GM21825 (cell line): ENCODE measurements around the gene CLDN8.

Experiments
- ATAC-seq: cut with Tn5 transposase; IDR thresholded peaks from one replicate; pipeline ENCODE4 v1.9.1; 2021; ENCODE audit warnings: mild to moderate bottlenecking, moderate library complexity; ENCODE audit not compliant: unreplicated experiment

Gene CLDN8

DNA sequence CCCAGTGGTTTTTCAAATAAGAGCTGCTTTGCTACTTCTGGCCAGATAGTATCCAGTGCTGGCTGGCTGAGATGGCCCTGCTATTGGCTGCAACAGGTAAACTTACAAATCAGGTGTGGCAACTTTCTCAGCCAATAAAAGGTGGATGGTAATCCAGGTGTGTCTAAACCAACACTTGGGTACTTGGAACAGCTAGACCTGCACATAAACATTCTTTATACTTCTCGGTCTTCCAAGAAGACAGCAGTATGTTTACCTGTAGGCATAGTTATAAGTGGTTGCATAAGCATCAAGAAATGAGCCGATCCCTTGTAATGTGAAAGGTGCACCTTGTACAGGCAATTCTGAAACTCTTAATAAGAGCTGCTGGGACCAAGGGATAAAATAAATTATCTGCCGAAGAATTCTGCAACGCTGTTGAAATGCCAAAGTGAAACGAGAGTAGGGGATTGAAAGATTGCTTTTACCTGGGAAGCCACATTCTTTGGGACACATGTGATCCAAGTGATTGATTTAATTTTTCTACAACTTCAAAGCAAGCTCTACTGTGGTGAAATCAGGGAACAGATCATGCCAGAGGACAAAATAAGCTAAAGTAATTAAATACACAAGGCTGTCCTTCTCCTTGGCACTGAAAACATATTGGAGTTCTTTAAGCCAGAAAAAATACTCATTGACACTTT, at the start of gene CLDN8:
Gene CLDN8 (minus strand): TSS at position 57 of the 683 bp plus-strand sequence. CDS start 172 bp downstream, outside the sequence.
- ATAC-seq, result no peak

DNA sequence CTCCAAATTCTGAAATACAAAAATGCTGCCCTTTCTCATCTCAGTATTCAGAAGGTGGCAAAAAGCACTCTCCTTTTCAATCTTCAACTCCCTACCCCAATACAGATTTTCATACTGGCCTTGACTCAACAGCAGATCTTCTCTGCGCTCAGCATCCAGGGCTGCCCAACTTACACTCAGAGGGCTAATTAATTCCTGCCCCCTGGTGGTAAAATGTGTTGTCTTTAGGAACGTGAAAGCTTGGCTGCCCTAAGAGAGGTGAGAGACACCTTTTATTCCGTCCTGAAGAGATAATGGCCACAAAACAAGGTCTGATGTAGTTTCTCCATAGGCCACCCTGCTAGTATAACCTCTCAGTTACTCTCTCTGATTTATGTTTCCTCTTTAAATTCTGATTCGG, 41.9 kb upstream of the CLDN8 start:
- ATAC-seq, result no peak

DNA sequence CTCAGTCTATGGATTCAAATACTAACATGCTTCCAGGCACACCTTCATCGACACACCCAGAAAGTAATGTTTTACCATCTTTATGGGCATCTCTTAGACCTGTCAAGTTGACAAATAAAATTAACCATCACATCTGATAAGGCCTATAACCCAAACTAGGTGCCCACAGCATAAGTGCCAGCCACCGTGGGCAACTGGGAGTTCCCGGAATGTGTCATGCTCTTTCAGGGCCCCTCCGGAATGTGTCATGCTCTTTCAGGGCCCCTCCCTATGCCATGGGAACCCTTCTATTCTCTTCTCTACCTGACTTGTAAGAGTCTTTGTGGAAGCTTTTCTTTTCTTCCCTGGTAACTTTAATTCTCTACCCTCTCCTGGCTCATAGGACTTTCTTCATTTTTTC, 40.2 kb upstream of the CLDN8 start:
- no peak for ATAC-seq

DNA sequence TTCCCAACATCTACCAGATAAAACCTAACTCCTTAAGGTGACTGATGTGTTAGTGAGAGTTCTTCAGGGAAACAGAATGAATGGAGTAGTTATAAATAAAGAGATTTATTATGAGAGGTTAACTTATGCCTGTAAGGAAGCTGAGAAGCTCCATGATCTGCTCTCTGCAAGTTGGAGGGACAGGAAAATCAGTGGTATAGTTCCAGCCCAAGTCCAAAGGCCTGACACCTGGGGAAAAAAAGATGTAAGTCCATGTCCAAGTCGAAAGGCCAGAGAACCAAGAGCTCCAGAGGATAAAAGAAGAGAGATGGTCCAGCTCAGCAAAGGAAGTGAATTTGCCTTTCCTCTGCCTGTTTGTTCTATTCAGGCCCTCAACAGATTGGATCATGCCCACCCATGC, 39.8 kb upstream of the CLDN8 start:
- ATAC-seq, result no peak

DNA sequence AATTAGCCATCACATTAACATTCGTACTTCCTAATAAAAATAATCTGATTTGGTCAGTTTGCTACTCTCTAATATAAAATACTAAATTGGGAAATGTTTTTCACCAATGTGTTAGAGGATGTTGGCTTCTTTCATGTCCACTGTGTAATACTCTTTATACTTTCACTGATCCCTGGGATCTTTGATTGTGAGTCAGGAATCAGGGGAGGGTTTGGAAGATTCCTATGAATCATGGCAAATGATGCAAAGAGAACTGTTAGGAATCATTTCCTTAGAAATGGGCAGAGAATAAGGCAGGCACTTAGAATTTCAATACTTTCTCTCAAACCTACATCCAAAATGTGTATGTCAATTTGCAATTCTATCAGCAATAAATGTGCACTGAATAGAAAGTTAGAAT, 35.9 kb upstream of the CLDN8 start:
- no peak for ATAC-seq

DNA sequence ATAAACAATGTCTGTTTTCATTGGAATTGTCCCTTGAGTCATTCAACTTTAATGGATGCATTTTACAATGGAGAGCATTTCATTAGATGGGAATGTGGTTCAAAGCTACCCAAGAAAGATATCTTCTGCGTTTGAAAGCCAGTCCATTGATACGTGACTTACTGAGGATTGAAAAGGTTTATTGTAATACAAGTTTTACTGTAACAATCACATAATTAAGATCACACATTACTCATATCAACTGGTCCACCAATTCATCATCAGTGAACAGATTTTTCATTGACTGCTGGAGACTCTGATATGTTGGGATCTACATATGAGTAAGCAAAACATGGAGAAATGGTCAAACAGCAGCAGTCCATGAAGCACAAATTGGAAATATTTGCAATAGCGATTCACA, 34.0 kb upstream of the CLDN8 start:
- ATAC-seq, result no peak

DNA sequence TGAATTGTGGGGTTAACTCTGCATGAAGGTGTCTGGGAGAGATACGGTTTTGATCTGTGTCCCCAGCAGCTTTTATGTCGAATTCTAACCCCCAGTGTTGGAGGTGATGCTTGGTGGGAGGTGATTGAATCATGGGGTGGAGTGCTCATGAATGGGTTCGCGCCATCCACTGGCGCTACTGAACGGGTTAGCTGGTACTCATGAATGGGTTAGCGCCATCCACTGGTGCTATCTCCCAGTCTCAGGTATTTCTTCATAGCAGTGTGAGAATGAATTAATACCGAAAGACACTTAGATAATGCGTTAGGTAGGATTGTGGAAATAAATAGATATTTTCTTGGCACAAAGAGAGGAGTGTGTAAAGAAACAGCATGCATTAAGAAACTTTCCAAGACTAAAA, 32.9 kb upstream of the CLDN8 start:
- ATAC-seq, result no peak

DNA sequence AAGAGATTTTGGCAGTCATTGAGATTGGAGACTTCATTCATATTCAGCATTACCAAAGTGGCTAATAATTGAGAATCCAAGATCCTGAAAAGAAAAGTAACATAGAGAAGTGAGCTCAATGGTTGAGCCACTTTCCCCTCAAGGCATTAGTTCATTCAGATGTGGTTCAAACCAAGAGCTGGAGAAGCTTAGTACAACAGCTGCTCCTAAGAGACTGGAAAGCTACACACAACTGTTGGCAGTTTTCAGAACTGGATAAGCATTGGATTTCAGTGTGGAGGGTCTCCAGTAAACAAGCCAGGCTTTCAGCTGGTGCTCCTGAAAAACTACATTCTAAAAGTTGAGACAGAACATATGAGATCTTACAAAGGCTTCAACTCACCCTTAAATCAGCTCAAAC, 29.2 kb upstream of the CLDN8 start:
- no peak for ATAC-seq

DNA sequence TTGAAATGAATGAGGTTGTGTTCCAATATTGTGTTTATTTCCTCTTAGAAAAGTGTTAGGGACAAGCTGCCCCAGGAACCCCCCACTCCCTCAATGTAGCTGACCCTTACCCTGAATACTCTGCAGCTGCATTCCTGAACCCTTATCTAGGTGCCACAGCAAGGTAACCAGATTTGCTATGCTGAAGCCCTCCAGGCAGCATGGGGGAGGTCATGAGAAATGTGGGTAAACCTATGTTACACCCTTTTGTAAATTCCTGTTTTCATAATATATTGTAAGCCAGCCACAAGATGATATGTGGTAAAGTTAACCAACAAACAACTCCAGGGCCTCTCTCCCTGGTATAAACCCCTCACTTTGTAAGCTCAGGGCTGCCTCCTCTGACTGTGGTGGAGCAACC, 27.8 kb upstream of the CLDN8 start:
- ATAC-seq, result no peak

DNA sequence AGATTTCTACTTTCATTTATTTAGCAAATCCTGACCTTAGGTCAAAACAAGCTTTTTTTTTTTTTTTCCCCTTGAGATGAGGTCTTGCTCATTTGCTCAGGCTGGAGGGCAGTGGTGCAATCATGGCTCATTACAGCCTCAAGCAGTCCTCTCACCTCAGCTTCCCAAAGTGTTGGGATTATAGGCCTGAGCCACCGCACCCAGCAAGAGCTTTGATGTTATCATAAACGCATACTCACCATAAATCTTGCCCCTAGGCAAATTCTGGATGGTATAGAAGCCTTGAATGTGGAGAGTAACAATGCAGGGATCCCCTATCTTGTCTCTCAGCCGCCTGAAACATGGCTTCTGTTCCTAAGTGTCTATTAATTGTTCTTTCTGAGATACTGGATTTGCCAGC, 24.8 kb upstream of the CLDN8 start:
- ATAC-seq, result no peak

DNA sequence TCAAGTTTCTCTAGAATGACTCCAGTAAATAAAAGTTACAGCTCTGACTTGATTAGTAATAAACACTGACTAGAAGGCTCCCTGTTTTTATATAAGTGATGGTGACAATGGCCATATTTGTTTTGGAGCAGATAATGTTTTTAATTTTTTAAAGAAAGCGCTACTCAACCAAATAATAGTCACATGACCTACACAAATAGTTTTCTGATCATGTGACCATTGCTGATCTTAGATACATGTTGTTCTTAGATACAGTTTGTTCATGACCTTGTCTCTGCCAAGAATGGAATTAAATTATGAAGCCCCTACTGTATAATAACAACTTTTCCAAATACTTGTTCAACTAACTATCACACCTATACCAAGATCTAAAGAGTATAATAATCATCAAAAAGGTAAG, 22.3 kb upstream of the CLDN8 start:
- ATAC-seq, result no peak

DNA sequence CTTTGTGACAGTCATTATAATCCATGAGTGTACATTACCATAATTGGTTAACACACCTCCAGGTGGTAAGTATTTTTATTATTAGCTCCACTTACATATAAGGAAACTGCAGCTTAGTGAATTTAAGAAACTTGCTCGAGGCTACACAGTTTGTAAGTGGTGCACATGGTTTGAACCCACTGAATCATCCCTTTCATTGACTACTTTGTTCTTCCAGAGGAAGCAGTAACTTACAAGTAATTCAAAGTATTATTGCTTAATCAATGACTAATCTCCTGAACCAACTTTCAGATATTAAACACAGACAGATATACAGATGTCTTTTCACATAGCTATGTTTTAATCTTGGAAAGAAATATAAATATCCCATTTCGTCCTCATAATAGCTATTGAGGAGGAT, 18.7 kb upstream of the CLDN8 start:
- ATAC-seq, result no peak

DNA sequence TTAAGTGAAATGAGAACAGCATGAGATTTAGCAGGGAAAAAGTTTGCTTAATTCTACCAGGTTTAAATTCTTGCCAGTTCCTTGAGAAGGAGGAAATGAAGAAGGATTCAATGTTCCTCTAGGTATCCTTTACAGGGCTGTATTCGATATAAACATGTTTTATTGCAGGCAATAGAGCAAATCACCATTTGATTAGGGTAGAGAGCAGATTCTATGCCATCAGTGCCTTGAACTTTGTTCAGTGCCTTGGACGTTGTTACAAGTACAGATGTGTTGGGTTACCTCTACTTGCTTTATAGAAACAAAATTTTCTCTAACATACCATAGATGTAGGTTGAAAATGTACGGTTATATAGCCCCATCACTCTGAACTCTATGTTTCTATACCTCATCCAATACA, 18.2 kb upstream of the CLDN8 start:
- ATAC-seq, result no peak

DNA sequence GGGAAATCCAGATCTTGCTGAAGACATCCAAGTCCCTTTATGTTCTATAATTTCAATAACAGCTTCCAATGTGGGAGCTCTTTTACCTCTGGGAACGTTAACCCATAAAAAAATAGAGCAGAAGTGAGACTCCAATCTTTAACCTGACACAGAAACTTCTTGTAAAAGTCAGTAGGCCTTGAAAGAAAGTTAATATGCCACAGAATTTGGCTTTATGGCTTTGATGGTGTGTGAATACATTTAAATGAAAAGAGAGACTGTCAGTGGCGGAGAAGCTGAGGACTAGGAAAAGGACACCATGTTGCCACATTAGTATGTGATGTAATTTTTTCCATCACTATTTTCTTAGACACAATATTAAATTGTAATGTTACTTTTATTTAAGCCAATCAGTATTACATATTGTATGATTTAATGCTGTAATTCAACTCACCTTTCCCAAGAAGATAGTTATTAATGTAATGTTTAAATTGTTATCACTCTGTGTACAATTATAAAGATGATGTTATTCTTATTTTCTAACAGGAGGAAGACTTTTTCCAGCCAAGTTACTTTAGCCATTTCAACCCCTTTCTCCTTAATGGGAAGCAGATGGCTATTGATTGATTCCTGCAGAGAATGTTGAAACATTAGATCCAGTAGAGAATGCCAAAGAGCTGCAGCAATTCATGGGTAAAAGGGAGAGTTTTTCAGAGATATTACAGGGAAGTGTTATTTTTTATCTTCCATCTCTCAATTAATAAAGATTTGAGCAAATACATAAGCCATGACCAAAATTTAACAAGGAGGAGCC, 17.5 kb upstream of the CLDN8 start:
- no peak for ATAC-seq

DNA sequence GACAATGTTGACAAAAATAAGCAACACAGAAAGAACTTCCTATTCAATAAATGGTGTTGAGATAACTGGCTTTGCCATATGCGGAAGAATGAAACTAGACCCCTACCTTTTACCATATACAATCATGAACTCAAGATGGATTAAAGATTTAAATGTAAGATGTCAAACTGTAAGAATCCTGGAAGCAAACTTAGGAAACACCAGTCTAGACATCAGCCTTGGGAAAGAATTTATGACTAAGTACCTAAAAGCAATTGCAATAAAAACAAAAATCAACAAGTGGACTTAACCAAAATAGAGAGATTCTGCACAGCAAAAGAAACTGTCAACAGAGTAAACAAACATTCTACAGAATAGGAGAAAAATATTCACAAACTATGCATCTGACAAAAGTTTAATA, 16.1 kb upstream of the CLDN8 start:
- ATAC-seq, result no peak

DNA sequence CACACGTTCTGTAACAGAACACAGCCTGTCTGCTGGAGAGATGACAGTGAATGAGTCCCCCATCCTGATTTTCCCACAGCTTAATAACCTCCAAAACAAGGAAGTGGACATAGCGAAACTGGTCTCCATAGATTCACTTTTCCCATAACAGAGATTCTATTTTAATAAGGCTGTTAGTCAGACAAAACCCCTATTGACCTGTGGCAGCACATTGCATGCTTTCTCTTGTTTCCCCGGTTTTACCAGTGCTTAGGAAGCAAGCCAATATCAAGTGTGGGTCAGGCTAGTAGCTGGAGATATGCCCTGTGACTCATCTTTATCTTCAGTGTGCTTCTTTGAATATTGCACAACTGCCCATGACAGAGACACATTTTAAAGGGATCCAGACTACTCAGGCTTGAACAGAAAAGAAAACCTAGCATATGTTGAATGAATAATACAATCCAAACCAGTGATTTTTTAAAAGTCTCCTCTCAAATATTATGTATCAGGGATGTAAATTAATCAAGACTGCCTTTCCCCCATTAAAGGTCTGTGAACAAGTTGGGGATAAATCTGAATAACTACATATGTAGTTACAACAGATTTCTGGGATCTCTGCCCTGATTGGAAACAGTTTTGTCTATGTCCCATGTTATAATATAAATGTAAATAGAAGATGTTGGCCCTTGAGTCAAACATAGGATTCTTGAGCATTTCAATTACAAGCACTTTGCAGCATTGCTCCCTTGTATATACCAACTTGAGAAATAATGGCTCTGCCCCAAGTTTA, 11.9 kb upstream of the CLDN8 start:
- no peak for ATAC-seq

DNA sequence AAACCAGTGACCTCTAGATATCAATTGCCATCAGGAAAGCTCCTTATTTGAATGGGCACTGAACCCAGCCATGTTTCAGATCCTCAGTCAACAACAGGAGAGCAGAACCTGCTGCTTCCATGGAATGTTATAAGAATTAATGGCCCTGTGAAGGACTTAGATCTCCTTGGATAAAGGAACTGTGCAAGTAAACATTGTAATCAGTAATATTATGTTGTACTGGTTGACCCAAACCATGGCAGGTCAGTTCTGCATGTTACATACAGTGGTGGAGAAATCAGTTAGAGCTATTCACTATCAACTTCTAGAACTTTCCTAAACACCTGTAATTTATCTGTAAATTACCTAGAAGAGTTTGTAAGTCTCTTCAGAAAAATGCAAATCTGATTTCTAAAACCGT, 11.2 kb upstream of the CLDN8 start:
- ATAC-seq, result no peak

DNA sequence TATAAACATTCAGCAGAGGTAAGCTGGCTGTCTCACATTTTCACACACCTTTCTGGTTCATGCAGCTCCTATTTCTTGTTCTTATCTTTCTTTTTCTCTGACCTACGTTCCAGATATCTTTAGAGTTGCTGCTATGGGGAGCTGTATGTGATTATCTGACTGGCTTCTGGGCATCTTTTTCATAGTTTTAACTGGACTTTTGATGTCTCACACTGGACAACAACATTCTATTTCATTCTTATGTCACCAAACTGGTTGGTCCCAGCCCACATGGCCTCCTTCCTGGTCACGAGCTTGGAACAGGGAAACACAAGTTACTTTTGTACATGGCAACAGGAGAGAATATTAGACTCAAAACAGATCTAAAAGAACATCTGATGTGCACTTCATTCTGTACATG, 7.7 kb upstream of the CLDN8 start:
- no peak for ATAC-seq

DNA sequence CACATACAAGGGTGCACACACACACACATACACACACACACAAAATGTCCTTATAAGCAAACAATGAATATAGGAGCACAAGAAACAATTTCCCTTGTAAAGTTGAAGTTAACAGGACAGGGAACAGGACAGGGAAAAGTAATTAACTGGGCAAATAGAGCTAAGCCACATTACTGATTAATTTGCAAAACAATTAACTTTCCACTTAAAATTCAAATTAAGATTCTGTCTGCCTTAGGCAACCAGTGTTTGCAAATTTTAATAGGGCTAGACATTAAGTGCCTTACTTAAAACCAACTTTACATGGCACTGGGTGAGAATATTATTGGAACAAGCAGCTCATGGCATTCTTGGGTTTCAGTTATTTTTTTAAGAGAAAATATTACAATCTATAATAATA, 6.8 kb upstream of the CLDN8 start:
- ATAC-seq, result no peak

DNA sequence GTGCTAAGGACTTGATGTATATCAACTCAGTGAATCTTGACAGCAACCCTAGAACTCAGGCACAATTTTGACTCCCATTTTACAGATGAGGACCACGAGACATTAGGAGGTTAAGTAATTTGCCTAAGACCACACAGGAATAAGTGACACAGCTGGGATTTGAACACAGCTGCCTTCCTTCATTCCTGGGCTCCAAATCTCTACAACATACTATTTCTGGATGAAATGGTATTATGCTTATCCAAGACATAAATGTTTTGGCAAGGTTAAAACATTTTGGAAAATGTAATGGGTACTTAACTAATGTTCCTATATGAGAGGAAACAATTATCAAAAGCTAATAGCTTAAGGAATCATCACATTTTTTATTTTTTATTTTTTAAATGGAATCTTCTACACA, 4.8 kb downstream of the CLDN8 start:
- no peak for ATAC-seq

DNA sequence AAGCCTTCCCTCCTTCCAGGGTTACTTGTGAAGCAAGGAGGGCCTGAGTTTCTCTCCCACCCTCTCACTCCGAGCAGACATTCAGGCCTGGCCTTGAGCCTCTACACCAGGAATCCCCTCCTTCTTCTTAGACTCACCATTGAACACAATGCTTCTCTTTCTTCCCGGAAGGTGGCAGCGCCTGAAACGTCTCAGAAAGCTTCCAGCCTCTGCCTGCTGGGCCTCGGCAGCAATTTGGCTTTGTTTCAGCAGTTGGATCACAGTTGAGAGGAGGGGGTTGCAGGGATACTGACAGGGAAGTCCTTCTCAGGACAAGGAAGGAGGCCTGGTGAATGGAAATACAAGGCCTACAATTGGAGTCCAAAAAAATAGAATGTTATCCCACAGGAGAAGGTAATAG, 6.3 kb downstream of the CLDN8 start:
- no peak for ATAC-seq

DNA sequence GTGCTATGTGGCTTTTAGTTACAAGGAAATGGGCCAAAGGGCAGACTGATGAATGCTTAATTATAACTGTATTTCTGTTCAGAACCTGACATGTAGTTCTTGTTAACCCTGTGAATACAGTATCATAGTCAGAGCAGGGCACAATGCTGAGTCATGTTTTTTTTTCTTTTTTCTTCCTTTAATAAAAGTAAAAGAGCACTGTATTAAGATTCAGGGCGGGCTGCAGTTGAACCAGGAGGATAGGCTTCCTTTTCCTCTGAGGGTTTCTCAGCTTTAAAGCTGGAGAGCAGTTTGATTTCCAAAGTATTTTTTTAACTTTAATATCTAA, 8.7 kb downstream of the CLDN8 start:
- ATAC-seq, result no peak
